HepG2 (cell line): Measurements from ENCODE around the gene TBC1D14. TPM values are rescaled to one million over a fixed set of nuclear protein-coding genes. Genes with fewer than 3 reads are reported as not detected.

Experiments used
- CEBPG ChIP-seq: IDR thresholded peaks from 2 replicates; pipeline ENCODE4 v1.6.1; 2016
- CREM ChIP-seq, 2 experiments: sonication (generic) in 1 of 2; formaldehyde crosslinking in 1 of 2; IDR thresholded peaks; 2 replicates each; pipeline versions ENCODE4 v1.4.0 to v1.6.1; 2016 to 2020; ENCODE audit warnings: antibody characterized with exemption in 1 of 2, mild to moderate bottlenecking in 1 of 2, missing genetic modification reagents in 1 of 2
- EP300 ChIP-seq, 3 experiments: sonication (generic) in 1 of 3; formaldehyde crosslinking in 1 of 3; IDR thresholded peaks; 2 replicates each; pipeline versions ENCODE4 v1.5.1 to v1.6.1; 2011 to 2020; ENCODE audit warnings: low read depth in 2 of 3, low read length in 2 of 3, borderline replicate concordance in 1 of 3, improper control_type of control experiment in 1 of 3, mild to moderate bottlenecking in 1 of 3, missing genetic modification reagents in 1 of 3, moderate library complexity in 1 of 3
- HMG20B ChIP-seq: conservative IDR thresholded peaks from 2 replicates; pipeline ENCODE4 v1.6.1; 2016; ENCODE audit warnings: missing genetic modification reagents, missing compliant biosample characterization
- ISX ChIP-seq: sonication (generic); formaldehyde crosslinking; conservative IDR thresholded peaks from 2 replicates; pipeline ENCODE4 v1.5.0; 2020; ENCODE audit warnings: missing genetic modification reagents
- KAT8 ChIP-seq: IDR thresholded peaks from 2 replicates; pipeline ENCODE4 v1.6.1; 2016; ENCODE audit warnings: missing genetic modification reagents, missing compliant biosample characterization
- MAF1 ChIP-seq: sonication (generic); formaldehyde crosslinking; IDR thresholded peaks from 2 replicates; pipeline ENCODE4 v1.5.0; 2020; ENCODE audit warnings: missing genetic modification reagents, borderline replicate concordance
- MXD4 ChIP-seq: IDR thresholded peaks from 2 replicates; pipeline ENCODE4 v1.6.1; 2016; ENCODE audit warnings: mild to moderate bottlenecking, missing biosample characterization, missing genetic modification reagents
- NAIF1 ChIP-seq: sonication (generic); formaldehyde crosslinking; IDR thresholded peaks from 2 replicates; pipeline ENCODE4 v1.5.0; 2020; ENCODE audit warnings: mild to moderate bottlenecking, missing genetic modification reagents, borderline replicate concordance
- NFKBIZ ChIP-seq: IDR thresholded peaks from 2 replicates; pipeline ENCODE4 v1.6.1; 2018; ENCODE audit warnings: missing genetic modification reagents, missing compliant biosample characterization
- NONO ChIP-seq, 2 experiments: fragments of 450-650 bp in 1 of 2; sonication (generic) in 1 of 2; formaldehyde crosslinking in 1 of 2; IDR thresholded peaks in 1 of 2; conservative IDR thresholded peaks in 1 of 2; 2 replicates each; pipeline versions ENCODE4 v1.6.1 to v1.8.0; 2017 to 2022; ENCODE audit warnings: mild to moderate bottlenecking in 1 of 2, missing genetic modification reagents in 1 of 2, moderate library complexity in 1 of 2
- POLR2A ChIP-seq, 2 experiments: IDR thresholded peaks; 2 replicates each; pipeline ENCODE4 v1.6.1; 2011; ENCODE audit warnings: low read depth in 2 of 2, low read length in 2 of 2, mild to moderate bottlenecking in 1 of 2, moderate library complexity in 1 of 2; ENCODE audit not compliant: insufficient read depth in 1 of 2
- PRMT3 ChIP-seq: sonication (generic); formaldehyde crosslinking; IDR thresholded peaks from 2 replicates; pipeline ENCODE4 v1.8.1; 2022; ENCODE audit warnings: low read depth, mild to moderate bottlenecking, moderate library complexity, missing genetic modification reagents, borderline replicate concordance
- STAT5B ChIP-seq: sonication (generic); formaldehyde crosslinking; IDR thresholded peaks from 2 replicates; pipeline ENCODE4 v1.4.0; 2020; ENCODE audit warnings: missing genetic modification reagents
- ZMAT3 ChIP-seq: sonication (generic); formaldehyde crosslinking; conservative IDR thresholded peaks from 2 replicates; pipeline ENCODE4 v1.7.0; 2021; ENCODE audit warnings: missing genetic modification reagents
- ZNF354B ChIP-seq: sonication (generic); formaldehyde crosslinking; IDR thresholded peaks from 2 replicates; pipeline ENCODE4 v1.8.0; 2022; ENCODE audit warnings: mild to moderate bottlenecking, missing genetic modification reagents
- ZNF607 ChIP-seq: sonication (generic); formaldehyde crosslinking; IDR thresholded peaks from 2 replicates; pipeline ENCODE4 v1.5.1; 2020; ENCODE audit warnings: missing genetic modification reagents, mild to moderate bottlenecking, borderline replicate concordance
- ZNF713 ChIP-seq: sonication (generic); formaldehyde crosslinking; IDR thresholded peaks from 2 replicates; pipeline ENCODE4 v1.4.0; 2020; ENCODE audit warnings: mild to moderate bottlenecking, missing genetic modification reagents
- ZNF839 ChIP-seq: sonication (generic); formaldehyde crosslinking; IDR thresholded peaks from 2 replicates; pipeline ENCODE4 v1.4.0; 2020; ENCODE audit warnings: missing genetic modification reagents, mild to moderate bottlenecking, borderline replicate concordance
- polyA plus RNA-seq, 8 experiments: library from polyadenylated mRNA; depleted of rRNA in 3 of 8; stranded (reverse) in 7 of 8; unstranded in 1 of 8; fragments of >200 nt; fragmentation: Illumina TruSeq in 4 of 8; extraction: Trizol in 4 of 8; gene quantifications; 2 replicates each; pipeline versions ENCODE4 v1.2.1 to v1.2.3, GENCODE V29; 2011 to 2016; ENCODE audit warnings: low read depth in 4 of 8, missing spikeins in 1 of 8, mixed read lengths in 1 of 8; ENCODE audit not compliant: insufficient read depth in 1 of 8
- total RNA-seq, 5 experiments: library from RNA; depleted of rRNA; stranded (reverse); fragments of >200 nt; fragmentation: Illumina TruSeq; extraction: Trizol; gene quantifications; 2 replicates each; pipeline ENCODE4 v1.2.3, GENCODE V29; 2016; ENCODE audit warnings: low read depth in 1 of 5
- TF ChIP-seq, protein P1 (sequence below): sonication (generic); formaldehyde crosslinking; IDR thresholded peaks from 2 replicates; pipeline ENCODE4 v1.4.0; 2020; ENCODE audit warnings: missing genetic modification reagents, borderline replicate concordance
- TF ChIP-seq, protein P2 (sequence below): sonication (generic); formaldehyde crosslinking; IDR thresholded peaks from 2 replicates; pipeline ENCODE4 v1.5.0; 2020; ENCODE audit warnings: mild to moderate bottlenecking, missing genetic modification reagents
- TF ChIP-seq, protein P3 (sequence below): fragments of 450-650 bp; IDR thresholded peaks from 2 replicates; pipeline ENCODE4 v1.6.1; 2016

Gene TBC1D14
- total and polyA plus RNA-seq, 2 of the 13 experiments (the other 11 are each of a cell fraction or from before 2014, with no cell fraction given): 29.5 to 46.5 TPM

DNA sequence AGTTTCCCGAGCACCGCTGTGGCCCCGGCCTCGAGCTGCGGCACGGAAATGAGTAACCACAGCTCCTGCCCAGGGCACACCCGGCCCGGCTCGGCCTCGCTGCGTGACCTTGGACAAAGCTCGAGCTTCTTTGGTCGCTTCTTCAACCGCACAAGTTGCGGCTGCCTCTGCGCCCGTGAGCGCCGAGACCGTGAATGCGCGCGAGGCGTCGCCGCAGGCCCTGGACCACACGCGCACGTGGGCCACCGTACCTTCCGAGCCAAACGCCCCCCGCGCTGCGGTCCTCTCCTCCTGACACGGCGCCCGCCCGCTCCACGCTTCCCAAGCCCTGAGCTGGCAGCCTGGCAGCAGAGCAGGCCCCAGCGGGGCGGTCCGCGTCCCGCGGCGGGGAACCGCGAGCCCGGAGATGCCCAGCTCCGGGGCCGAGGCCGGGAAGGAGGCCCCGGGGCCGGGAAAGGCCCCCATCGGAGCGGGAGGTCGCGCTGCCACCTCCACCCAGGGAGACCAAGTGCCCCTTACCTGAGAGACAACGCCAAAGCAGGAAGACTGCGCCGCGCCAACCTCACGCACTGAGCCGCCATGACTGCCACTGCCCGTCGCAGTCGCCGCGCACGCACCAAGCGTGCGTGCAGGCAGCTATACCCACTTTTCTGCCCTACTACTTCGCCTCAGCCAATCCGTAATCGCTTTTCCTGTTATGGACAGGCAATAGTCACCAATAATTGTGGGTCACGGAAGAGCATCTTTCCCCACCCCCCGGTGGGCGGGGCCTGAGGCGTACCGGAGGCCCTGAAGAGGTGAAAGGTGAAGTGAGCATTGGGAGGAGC is 158.0 kb downstream of the TBC1D14 start, which contains the start of gene GRPEL1 (continued):
- TF ChIP-seq, protein P1, sequence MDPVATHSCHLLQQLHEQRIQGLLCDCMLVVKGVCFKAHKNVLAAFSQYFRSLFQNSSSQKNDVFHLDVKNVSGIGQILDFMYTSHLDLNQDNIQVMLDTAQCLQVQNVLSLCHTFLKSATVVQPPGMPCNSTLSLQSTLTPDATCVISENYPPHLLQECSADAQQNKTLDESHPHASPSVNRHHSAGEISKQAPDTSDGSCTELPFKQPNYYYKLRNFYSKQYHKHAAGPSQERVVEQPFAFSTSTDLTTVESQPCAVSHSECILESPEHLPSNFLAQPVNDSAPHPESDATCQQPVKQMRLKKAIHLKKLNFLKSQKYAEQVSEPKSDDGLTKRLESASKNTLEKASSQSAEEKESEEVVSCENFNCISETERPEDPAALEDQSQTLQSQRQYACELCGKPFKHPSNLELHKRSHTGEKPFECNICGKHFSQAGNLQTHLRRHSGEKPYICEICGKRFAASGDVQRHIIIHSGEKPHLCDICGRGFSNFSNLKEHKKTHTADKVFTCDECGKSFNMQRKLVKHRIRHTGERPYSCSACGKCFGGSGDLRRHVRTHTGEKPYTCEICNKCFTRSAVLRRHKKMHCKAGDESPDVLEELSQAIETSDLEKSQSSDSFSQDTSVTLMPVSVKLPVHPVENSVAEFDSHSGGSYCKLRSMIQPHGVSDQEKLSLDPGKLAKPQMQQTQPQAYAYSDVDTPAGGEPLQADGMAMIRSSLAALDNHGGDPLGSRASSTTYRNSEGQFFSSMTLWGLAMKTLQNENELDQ (CRISPR knock-in tag): no peak
- peak; percentile 45 for TF ChIP-seq KAT8 (CRISPR knock-in tag)
- no peak for TF ChIP-seq NFKBIZ (CRISPR knock-in tag)
- peak; percentile 60; the same call in 1 of the 2 replicates for TF ChIP-seq MXD4 (CRISPR knock-in tag)
- 0 out of 4 replicates have a peak, but pooled peaks of 1 of the 2 experiments have one; percentile 13 for TF ChIP-seq EP300 (IDR thresholded peaks at IDR 0.05; ENCODE audit: low read depth in 2 of 2, low read length in 2 of 2)
- 0 out of 2 replicates have a peak, but pooled peaks have one; percentile 8 for TF ChIP-seq EP300 (CRISPR knock-in tag; IDR thresholded peaks at IDR 0.05; ENCODE audit: borderline replicate concordance)
- peak; percentile 67; the same call in 1 of the 2 replicates for TF ChIP-seq ZNF607 (CRISPR knock-in tag)
- TF ChIP-seq, protein P2, sequence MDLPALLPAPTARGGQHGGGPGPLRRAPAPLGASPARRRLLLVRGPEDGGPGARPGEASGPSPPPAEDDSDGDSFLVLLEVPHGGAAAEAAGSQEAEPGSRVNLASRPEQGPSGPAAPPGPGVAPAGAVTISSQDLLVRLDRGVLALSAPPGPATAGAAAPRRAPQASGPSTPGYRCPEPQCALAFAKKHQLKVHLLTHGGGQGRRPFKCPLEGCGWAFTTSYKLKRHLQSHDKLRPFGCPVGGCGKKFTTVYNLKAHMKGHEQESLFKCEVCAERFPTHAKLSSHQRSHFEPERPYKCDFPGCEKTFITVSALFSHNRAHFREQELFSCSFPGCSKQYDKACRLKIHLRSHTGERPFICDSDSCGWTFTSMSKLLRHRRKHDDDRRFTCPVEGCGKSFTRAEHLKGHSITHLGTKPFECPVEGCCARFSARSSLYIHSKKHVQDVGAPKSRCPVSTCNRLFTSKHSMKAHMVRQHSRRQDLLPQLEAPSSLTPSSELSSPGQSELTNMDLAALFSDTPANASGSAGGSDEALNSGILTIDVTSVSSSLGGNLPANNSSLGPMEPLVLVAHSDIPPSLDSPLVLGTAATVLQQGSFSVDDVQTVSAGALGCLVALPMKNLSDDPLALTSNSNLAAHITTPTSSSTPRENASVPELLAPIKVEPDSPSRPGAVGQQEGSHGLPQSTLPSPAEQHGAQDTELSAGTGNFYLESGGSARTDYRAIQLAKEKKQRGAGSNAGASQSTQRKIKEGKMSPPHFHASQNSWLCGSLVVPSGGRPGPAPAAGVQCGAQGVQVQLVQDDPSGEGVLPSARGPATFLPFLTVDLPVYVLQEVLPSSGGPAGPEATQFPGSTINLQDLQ (CRISPR knock-in tag): peak; percentile 36; the same call in 1 of the 2 replicates
- TF ChIP-seq STAT5B (CRISPR knock-in tag): no peak
- TF ChIP-seq ZNF713 (CRISPR knock-in tag): no peak
- no peak for TF ChIP-seq HMG20B (CRISPR knock-in tag)
- TF ChIP-seq MAF1: no peak; the same call in 1 of the 2 replicates
- TF ChIP-seq ISX (CRISPR knock-in tag): no peak
- TF ChIP-seq ZNF354B: no peak
- TF ChIP-seq POLR2A (IDR thresholded peaks at IDR 0.05; ENCODE audit: insufficient read depth in 1 of 2, low read depth in 2 of 2, low read length in 2 of 2): peak in 1 of 2 experiments; percentile 99; a peak in 2 of 4 replicates
- TF ChIP-seq ZMAT3 (CRISPR knock-in tag): no peak
- TF ChIP-seq NONO (IDR thresholded peaks at IDR 0.05): no peak
- TF ChIP-seq NONO (CRISPR knock-in tag; conservative IDR thresholded peaks at IDR 0.05): peak; percentile 61; the same call in 1 of the 2 replicates
- 0 out of 2 replicates have a peak, but pooled peaks have one; percentile 6 for TF ChIP-seq PRMT3 (CRISPR knock-in tag)
- peak; percentile 48; the same call in 1 of the 2 replicates for TF ChIP-seq ZNF839
- TF ChIP-seq, protein P3, sequence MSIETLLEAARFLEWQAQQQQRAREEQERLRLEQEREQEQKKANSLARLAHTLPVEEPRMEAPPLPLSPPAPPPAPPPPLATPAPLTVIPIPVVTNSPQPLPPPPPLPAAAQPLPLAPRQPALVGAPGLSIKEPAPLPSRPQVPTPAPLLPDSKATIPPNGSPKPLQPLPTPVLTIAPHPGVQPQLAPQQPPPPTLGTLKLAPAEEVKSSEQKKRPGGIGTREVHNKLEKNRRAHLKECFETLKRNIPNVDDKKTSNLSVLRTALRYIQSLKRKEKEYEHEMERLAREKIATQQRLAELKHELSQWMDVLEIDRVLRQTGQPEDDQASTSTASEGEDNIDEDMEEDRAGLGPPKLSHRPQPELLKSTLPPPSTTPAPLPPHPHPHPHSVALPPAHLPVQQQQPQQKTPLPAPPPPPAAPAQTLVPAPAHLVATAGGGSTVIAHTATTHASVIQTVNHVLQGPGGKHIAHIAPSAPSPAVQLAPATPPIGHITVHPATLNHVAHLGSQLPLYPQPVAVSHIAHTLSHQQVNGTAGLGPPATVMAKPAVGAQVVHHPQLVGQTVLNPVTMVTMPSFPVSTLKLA: peak; percentile 48; the same call in 1 of the 2 replicates
- no peak; the same call in 1 of the 2 replicates for TF ChIP-seq NAIF1 (CRISPR knock-in tag)
- TF ChIP-seq CEBPG (CRISPR knock-in tag): no peak
- peak; percentile 60; the same call in 1 of the 2 replicates for TF ChIP-seq CREM (IDR thresholded peaks at IDR 0.05)
- no peak for TF ChIP-seq CREM (CRISPR knock-in tag; IDR thresholded peaks at IDR 0.05)
